ES-I3 (cell line): ENCODE measurements around the gene TREML1.

Experiments used
- H3K36me3 ChIP-seq: 2 replicates; pipeline ENCODE4 v1.6.1; 2013; ENCODE audit warnings: mild to moderate bottlenecking, low read length, control low read depth, moderate library complexity; ENCODE audit not compliant: insufficient read depth
- H3K4me1 ChIP-seq: 2 replicates; pipeline ENCODE4 v1.6.1; 2013; ENCODE audit warnings: mild to moderate bottlenecking, control low read depth, low read length; ENCODE audit not compliant: insufficient read depth
- H3K9ac ChIP-seq: 2 replicates; pipeline ENCODE4 v1.6.1; 2013; ENCODE audit warnings: low read depth, mild to moderate bottlenecking, low read length, moderate library complexity
- H3K9me3 ChIP-seq: 2 replicates; pipeline ENCODE4 v1.6.1; 2013; ENCODE audit warnings: mild to moderate bottlenecking, low read length, moderate library complexity; ENCODE audit not compliant: control insufficient read depth, insufficient read depth

Gene TREML1

GRCh38 chr6:41187924-41188886 is 34.1 kb upstream of the TREML1 start:
- Histone ChIP-seq H3K4me1 (no peaks in the 10 kb centered on the region), H3K36me3 (no peaks in the 10 kb centered on the region), H3K9me3 (peaks cover 9% of the 10 kb centered on the region), H3K9ac (no peak overlapping the region)

- H3K9ac ChIP-seq = no peak overlapping the region
- no peaks in the 10 kb centered on the region for H3K4me1 ChIP-seq
- H3K9me3 ChIP-seq = peaks cover 9% of the 10 kb centered on the region
- no peaks in the 10 kb centered on the region for H3K36me3 ChIP-seq
Measured at GRCh38 chr6:41186031-41186562, 31.9 kb upstream of the TREML1 start.

- Histone ChIP-seq H3K4me1 (no peaks in the 10 kb centered on the region), H3K36me3 (no peaks in the 10 kb centered on the region), H3K9me3 (peaks cover 6% of the 10 kb centered on the region), H3K9ac (no peak overlapping the region)
Measured at GRCh38 chr6:41184761-41185160, 30.6 kb upstream of the TREML1 start.

GRCh38 chr6:41182069-41183034 is 28.2 kb upstream of the TREML1 start:
- Histone ChIP-seq H3K9ac (no peak overlapping the region), H3K4me1 (no peaks in the 10 kb centered on the region), H3K36me3 (no peaks in the 10 kb centered on the region), H3K9me3 (no peaks in the 10 kb centered on the region)

- Histone ChIP-seq H3K9me3 (no peaks in the 10 kb centered on the region), H3K36me3 (no peaks in the 10 kb centered on the region), H3K4me1 (no peaks in the 10 kb centered on the region), H3K9ac (no peak overlapping the region)
Measured at GRCh38 chr6:41181566-41181965, 27.4 kb upstream of the TREML1 start.

GRCh38 chr6:41179163-41179562 is 25.0 kb upstream of the TREML1 start:
- Histone ChIP-seq H3K9me3 (no peaks in the 10 kb centered on the region), H3K4me1 (no peaks in the 10 kb centered on the region), H3K9ac (no peak overlapping the region), H3K36me3 (no peaks in the 10 kb centered on the region)

GRCh38 chr6:41177695-41178094 is 23.5 kb upstream of the TREML1 start:
- Histone ChIP-seq H3K4me1 (no peaks in the 10 kb centered on the region), H3K9ac (no peak overlapping the region)

GRCh38 chr6:41177287-41177686 is 23.1 kb upstream of the TREML1 start:
- Histone ChIP-seq H3K9me3 (no peaks in the 10 kb centered on the region), H3K9ac (no peak overlapping the region), H3K36me3 (no peaks in the 10 kb centered on the region), H3K4me1 (no peaks in the 10 kb centered on the region)

More at GRCh38 chr6:41177695-41178094, 23.5 kb upstream of the TREML1 start:
- Histone ChIP-seq H3K9me3 (no peaks in the 10 kb centered on the region), H3K36me3 (no peaks in the 10 kb centered on the region)

- no peaks in the 10 kb centered on the region for H3K36me3 ChIP-seq
- no peaks in the 10 kb centered on the region for H3K9me3 ChIP-seq
- H3K9ac ChIP-seq = no peak overlapping the region
- peaks cover 4% of the 10 kb centered on the region; the same call in 1 of the 2 replicates for H3K4me1 ChIP-seq
Measured at GRCh38 chr6:41176189-41176588, 22.0 kb upstream of the TREML1 start.

- Histone ChIP-seq H3K9me3 (no peaks in the 10 kb centered on the region), H3K9ac (no peak overlapping the region), H3K4me1 (peaks cover 12% of the 10 kb centered on the region; the same call in 1 of the 2 replicates), H3K36me3 (no peaks in the 10 kb centered on the region)
Measured at GRCh38 chr6:41175084-41175483, 20.9 kb upstream of the TREML1 start.

- Histone ChIP-seq H3K36me3 (no peaks in the 10 kb centered on the region), H3K4me1 (peaks cover 12% of the 10 kb centered on the region; the same call in 1 of the 2 replicates), H3K9ac (no peak overlapping the region), H3K9me3 (no peaks in the 10 kb centered on the region)
Measured at GRCh38 chr6:41174610-41175009, 20.5 kb upstream of the TREML1 start.

GRCh38 chr6:41171908-41172307 is 17.8 kb upstream of the TREML1 start:
- H3K36me3 ChIP-seq = no peaks in the 10 kb centered on the region
- no peaks in the 10 kb centered on the region for H3K9me3 ChIP-seq
- peaks cover 12% of the 10 kb centered on the region; the same call in 1 of the 2 replicates for H3K4me1 ChIP-seq
- H3K9ac ChIP-seq = no peak overlapping the region

GRCh38 chr6:41170547-41171160 is 16.5 kb upstream of the TREML1 start:
- no peaks in the 10 kb centered on the region for H3K9me3 ChIP-seq
- peaks cover 12% of the 10 kb centered on the region; the same call in 1 of the 2 replicates for H3K4me1 ChIP-seq
- H3K36me3 ChIP-seq = no peaks in the 10 kb centered on the region
- H3K9ac ChIP-seq = no peak overlapping the region
